H1 (cell line): ENCODE results near the gene WDR77. TPM values are rescaled to one million over a fixed set of nuclear protein-coding genes. Genes with fewer than 3 reads are reported as not detected.

Experiments used
- ATF2 ChIP-seq: IDR thresholded peaks from 2 replicates; pipeline ENCODE4 v1.6.1; 2012; ENCODE audit warnings: low read length, inconsistent platforms
- CREB1 ChIP-seq: IDR thresholded peaks from 2 replicates; pipeline ENCODE4 v1.6.1; 2012; ENCODE audit warnings: inconsistent platforms
- CTCF ChIP-seq, 3 experiments: IDR thresholded peaks; 1 replicate in 2 of 3; 2 replicates in 1 of 3; pipeline versions ENCODE4 v1.5.1 to v1.6.1; 2011; ENCODE audit warnings: low read length in 3 of 3, mild to moderate bottlenecking in 3 of 3, inconsistent platforms in 2 of 3, low read depth in 1 of 3, moderate library complexity in 1 of 3; ENCODE audit not compliant: insufficient read depth in 1 of 3; ENCODE audit errors: control extremely low read depth in 1 of 3
- KDM1A ChIP-seq: fragments of 200-600, 300-600 bp; sonication (generic); IDR thresholded peaks from 2 replicates; pipeline ENCODE4 v1.7.1; 2016; ENCODE audit warnings: mild to moderate bottlenecking, low read length, borderline replicate concordance
- KDM4A ChIP-seq: IDR thresholded peaks from one replicate; pipeline ENCODE4 v1.7.1; 2012; ENCODE audit warnings: low read depth, mild to moderate bottlenecking, moderate library complexity, low read length, inconsistent platforms; ENCODE audit not compliant: severe bottlenecking
- MAFK ChIP-seq: IDR thresholded peaks from 2 replicates; pipeline ENCODE4 v1.6.1; 2012; ENCODE audit warnings: low read depth, mild to moderate bottlenecking, improper control_type of control experiment, low read length
- NANOG ChIP-seq: IDR thresholded peaks from 2 replicates; pipeline ENCODE4 v1.6.1; 2011; ENCODE audit warnings: low read length, low read depth, mild to moderate bottlenecking, inconsistent platforms; ENCODE audit not compliant: insufficient read depth, poor library complexity, severe bottlenecking
- polyA plus RNA-seq, 7 experiments: library from polyadenylated mRNA; depleted of rRNA in 3 of 7; stranded (reverse) in 5 of 7; unstranded in 2 of 7; fragments of >200 nt in 5 of 7; fragments of 200-250 nt in 2 of 7; gene quantifications; 1 replicate in 5 of 7; 2 replicates in 1 of 7; 4 replicates in 1 of 7; pipeline versions ENCODE4 v1.2.1 to v1.2.3, GENCODE V29; 2011 to 2013; ENCODE audit warnings: missing spikeins in 2 of 7, mixed read lengths in 2 of 7
- total RNA-seq: library from RNA; stranded (reverse); fragmentation: NEBNext Ultra II Directional; extraction: Animal tissue kit (Norgen Biotek cat#: 25700); gene quantifications from 2 replicates; pipeline ENCODE4 v1.2.1, GENCODE V29; 2021
- TF ChIP-seq, protein P1 (sequence below): IDR thresholded peaks from 2 replicates; pipeline ENCODE4 v1.6.1; 2011; ENCODE audit warnings: low read depth, mild to moderate bottlenecking, low read length; ENCODE audit not compliant: insufficient read depth

WDR77 gene
- total and polyA plus RNA-seq, 2 of the 8 experiments (the other 6 are each of a cell fraction or from before 2014, with no cell fraction given) = 66.0 to 156 TPM

DNA sequence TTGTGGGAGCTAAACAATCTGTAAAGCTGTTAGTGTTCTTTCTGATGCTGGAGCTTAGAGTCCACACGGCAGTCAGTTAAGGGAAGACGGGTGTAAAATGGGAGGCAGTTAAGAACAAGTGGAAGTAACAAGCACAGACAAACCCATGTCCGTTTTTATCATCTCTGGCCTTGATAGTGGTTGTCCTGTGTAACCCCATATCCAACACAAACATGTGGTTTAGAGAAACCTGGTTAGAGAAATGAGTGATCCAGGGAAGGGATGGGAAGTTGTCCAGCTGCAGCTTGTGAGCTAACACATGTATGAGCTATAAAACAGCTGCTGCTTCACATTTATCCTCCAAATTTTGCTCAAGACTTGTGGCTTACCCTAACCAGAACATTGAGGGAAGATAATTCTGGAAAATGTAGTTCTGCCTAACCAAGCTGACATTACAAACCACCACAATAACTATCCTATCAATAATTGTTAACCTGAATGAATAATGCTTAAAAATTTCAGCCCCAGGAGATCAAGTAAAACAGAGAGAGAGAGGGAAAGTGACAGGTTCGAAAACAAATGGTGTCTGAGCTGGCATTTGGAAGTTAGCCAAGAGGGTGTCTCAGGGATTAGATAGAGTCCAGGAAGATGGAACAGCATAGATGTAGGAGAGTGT, 14.1 kb upstream of the WDR77 start (continued):
- TF ChIP-seq MAFK (no peak), NANOG (no peak), KDM1A (no peak), KDM4A (no peak), CTCF (IDR thresholded peaks at IDR 0.05; ENCODE audit: control extremely low read depth in 1 of 3, insufficient read depth in 1 of 3, low read depth in 1 of 3, low read length in 3 of 3) (no peak), ATF2 (no peak), CREB1 (no peak)
- TF ChIP-seq, protein P1, sequence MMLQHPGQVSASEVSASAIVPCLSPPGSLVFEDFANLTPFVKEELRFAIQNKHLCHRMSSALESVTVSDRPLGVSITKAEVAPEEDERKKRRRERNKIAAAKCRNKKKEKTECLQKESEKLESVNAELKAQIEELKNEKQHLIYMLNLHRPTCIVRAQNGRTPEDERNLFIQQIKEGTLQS = no peak
